Hippocampal formation (tissue), 2 donors: ENCODE data around the gene PDZRN3.

Experiments used
- DNase-seq, 2 donors: peaks; one replicate each; lab custom pipeline; 2025; lab: John Stamatoyannopoulos, UW

PDZRN3 gene

GRCh38 chr3:73622091-73622805 is 2.5 kb downstream of the PDZRN3 start:
- no peak for DNase-seq

GRCh38 chr3:73621388-73621787 is 3.4 kb downstream of the PDZRN3 start:
- peak; percentile 5 to 17 for DNase-seq

GRCh38 chr3:73618461-73618860 is 6.3 kb downstream of the PDZRN3 start:
- no peak for DNase-seq

GRCh38 chr3:73616056-73616455 is 8.7 kb downstream of the PDZRN3 start:
- DNase-seq: no peak

GRCh38 chr3:73614419-73614818 is 10.3 kb downstream of the PDZRN3 start:
- DNase-seq: no peak

GRCh38 chr3:73611176-73611575 is 13.6 kb downstream of the PDZRN3 start:
- no peak for DNase-seq

- no peak for DNase-seq
Observed at GRCh38 chr3:73610493-73610892, 14.2 kb downstream of the PDZRN3 start.

GRCh38 chr3:73609655-73610054 is 15.1 kb downstream of the PDZRN3 start:
- no peak for DNase-seq

GRCh38 chr3:73609315-73609641 is 15.5 kb downstream of the PDZRN3 start:
- DNase-seq: no peak

GRCh38 chr3:73608456-73609314 is 16.1 kb downstream of the PDZRN3 start:
- no peak for DNase-seq

- DNase-seq: no peak
Observed at GRCh38 chr3:73605861-73606260, 18.9 kb downstream of the PDZRN3 start.

GRCh38 chr3:73605412-73605811 is 19.3 kb downstream of the PDZRN3 start:
- no peak for DNase-seq

GRCh38 chr3:73604451-73604850 is 20.3 kb downstream of the PDZRN3 start:
- DNase-seq: no peak

- DNase-seq: no peak
Observed at GRCh38 chr3:73603762-73604171, 21.0 kb downstream of the PDZRN3 start.

- no peak for DNase-seq
Observed at GRCh38 chr3:73602170-73602569, 22.6 kb downstream of the PDZRN3 start.

GRCh38 chr3:73601481-73601880 is 23.3 kb downstream of the PDZRN3 start:
- DNase-seq: no peak

- DNase-seq: no peak
Observed at GRCh38 chr3:73601011-73601410, 23.7 kb downstream of the PDZRN3 start.

GRCh38 chr3:73600293-73600938 is 24.3 kb downstream of the PDZRN3 start:
- DNase-seq: no peak

GRCh38 chr3:73599605-73600004 is 25.1 kb downstream of the PDZRN3 start:
- no peak for DNase-seq

GRCh38 chr3:73597476-73597875 is 27.3 kb downstream of the PDZRN3 start:
- no peak for DNase-seq

GRCh38 chr3:73592154-73593144 is 32.3 kb downstream of the PDZRN3 start:
- no peak for DNase-seq
